ENCODE measurements around the gene SPACA9.

Gene SPACA9

DNA sequence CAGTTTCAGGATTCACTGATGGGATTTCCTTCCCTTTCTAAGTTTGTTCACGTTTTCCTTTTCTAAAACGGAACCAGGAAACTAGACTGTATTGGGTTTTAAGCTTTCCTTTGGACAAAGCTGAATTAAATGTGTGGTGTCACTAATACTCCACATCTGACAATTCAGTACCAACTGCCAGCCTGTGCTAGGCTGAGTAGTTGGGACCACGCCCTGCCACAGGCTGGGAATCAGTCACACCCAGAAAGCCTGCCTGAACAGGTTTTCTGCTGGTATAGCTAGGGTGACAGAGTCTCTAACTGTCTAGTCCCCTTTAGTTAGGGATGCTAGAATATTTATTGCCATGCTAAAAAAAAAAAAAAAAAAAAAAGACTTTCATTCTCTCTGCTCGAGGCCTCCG, 15.6 kb downstream of the SPACA9 start:
- Histone ChIP-seq H4K20me1 (ENCODE audit: insufficient read depth, low read length) (no peaks in the 10 kb centered on the region), H3K4me3 (ENCODE audit: low read depth in 1 of 2, low read length in 2 of 2) (no peak overlapping the region), H3K36me3 (ENCODE audit: insufficient read depth, low read length) (peaks cover 37% of the 10 kb centered on the region), H2AFZ (ENCODE audit: low read depth, low read length) (no peak overlapping the region), H3K79me2 (ENCODE audit: insufficient read depth, low read length) (no peaks in the 10 kb centered on the region), H3K9me3 (ENCODE audit: insufficient read depth, low read length, severe bottlenecking) (no peaks in the 10 kb centered on the region), H3K4me2 (ENCODE audit: insufficient read depth, low read length) (no peak overlapping the region), H3K27me3 (ENCODE audit: insufficient read depth, low read length, poor library complexity) (no peaks in the 10 kb centered on the region), H3K27ac (ENCODE audit: low read length) (no peak overlapping the region), H3K9ac (ENCODE audit: low read depth, low read length) (no peak overlapping the region), H3K4me1 (ENCODE audit: insufficient read depth, low read length) (peaks cover 6% of the 10 kb centered on the region; the same call in 1 of the 2 replicates)
- ATAC-seq (ENCODE audit: insufficient read depth, low read depth) (no peak), DNase-seq (no peak)
- TF ChIP-seq, protein P1, sequence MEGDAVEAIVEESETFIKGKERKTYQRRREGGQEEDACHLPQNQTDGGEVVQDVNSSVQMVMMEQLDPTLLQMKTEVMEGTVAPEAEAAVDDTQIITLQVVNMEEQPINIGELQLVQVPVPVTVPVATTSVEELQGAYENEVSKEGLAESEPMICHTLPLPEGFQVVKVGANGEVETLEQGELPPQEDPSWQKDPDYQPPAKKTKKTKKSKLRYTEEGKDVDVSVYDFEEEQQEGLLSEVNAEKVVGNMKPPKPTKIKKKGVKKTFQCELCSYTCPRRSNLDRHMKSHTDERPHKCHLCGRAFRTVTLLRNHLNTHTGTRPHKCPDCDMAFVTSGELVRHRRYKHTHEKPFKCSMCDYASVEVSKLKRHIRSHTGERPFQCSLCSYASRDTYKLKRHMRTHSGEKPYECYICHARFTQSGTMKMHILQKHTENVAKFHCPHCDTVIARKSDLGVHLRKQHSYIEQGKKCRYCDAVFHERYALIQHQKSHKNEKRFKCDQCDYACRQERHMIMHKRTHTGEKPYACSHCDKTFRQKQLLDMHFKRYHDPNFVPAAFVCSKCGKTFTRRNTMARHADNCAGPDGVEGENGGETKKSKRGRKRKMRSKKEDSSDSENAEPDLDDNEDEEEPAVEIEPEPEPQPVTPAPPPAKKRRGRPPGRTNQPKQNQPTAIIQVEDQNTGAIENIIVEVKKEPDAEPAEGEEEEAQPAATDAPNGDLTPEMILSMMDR (IDR thresholded peaks at IDR 0.05; ENCODE audit: borderline replicate concordance, extremely low read depth, low read length, poor library complexity, severe bottlenecking) = no peak
- TF ChIP-seq EZH2 (IDR thresholded peaks at IDR 0.05; ENCODE audit: borderline replicate concordance, low read depth, low read length, severe bottlenecking) = no peak

DNA sequence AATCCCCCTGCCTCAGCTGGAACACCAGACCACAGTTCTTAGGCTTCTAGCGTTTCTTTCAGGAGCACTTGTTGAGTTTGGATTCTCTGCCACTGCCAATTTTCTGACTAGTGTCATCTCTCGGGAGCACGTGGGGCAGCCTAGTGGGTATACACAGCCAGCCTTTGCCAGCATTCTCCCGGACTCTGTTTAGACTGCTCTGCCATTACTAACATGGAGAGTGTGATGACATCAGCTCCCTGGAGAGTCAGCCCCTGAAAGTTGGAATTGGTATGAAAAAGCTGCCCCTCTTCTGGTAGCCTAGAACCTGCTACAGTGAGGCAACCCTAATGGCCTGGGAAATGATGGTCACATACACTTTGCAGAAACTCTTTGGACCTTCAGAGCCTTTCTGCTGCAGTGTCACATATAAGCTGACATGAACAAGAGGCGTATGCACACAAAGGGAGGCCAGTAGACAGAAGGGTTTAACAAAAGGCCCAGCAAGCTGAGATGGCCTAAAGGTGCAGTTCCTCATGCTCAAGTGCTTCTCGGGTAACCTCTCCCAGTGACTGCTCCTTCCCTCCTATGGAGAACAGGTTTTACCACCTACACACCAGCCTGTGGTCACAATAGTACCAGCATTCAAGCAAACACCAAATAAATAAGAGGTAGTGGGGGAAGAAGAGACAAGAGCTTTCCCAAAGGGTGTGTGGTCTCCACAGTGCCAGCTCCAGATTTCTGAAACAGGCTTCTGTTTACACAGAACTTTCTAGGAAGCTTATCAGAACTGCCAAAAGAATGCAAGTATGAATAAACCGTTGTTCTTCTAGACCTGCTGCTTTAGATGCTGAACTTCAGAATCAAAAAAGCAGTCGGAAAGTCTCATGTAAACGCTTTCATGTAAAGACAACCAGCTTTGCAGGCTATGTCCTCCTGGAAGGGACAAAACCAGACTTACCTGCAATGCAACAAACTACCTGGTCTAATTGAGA, 16.5 kb downstream of the SPACA9 start:
- Histone ChIP-seq H3K9ac (ENCODE audit: low read depth, low read length) (no peak overlapping the region), H3K27ac (ENCODE audit: low read length) (no peak overlapping the region), H3K79me2 (ENCODE audit: insufficient read depth, low read length) (no peaks in the 10 kb centered on the region), H3K4me3 (ENCODE audit: low read depth in 1 of 2, low read length in 2 of 2) (no peak overlapping the region), H3K36me3 (ENCODE audit: insufficient read depth, low read length) (peaks cover 45% of the 10 kb centered on the region), H4K20me1 (ENCODE audit: insufficient read depth, low read length) (no peaks in the 10 kb centered on the region), H3K4me2 (ENCODE audit: insufficient read depth, low read length) (no peak overlapping the region), H3K27me3 (ENCODE audit: insufficient read depth, low read length, poor library complexity) (no peaks in the 10 kb centered on the region), H3K9me3 (ENCODE audit: insufficient read depth, low read length, severe bottlenecking) (no peaks in the 10 kb centered on the region), H3K4me1 (ENCODE audit: insufficient read depth, low read length) (no peaks in the 10 kb centered on the region), H2AFZ (ENCODE audit: low read depth, low read length) (no peak overlapping the region)
- TF ChIP-seq, protein P1 (IDR thresholded peaks at IDR 0.05; ENCODE audit: borderline replicate concordance, extremely low read depth, low read length, poor library complexity, severe bottlenecking) = no peak
- no peak for TF ChIP-seq EZH2 (IDR thresholded peaks at IDR 0.05; ENCODE audit: borderline replicate concordance, low read depth, low read length, severe bottlenecking)
- ATAC-seq (ENCODE audit: insufficient read depth, low read depth) (no peak), DNase-seq (no peak)

DNA sequence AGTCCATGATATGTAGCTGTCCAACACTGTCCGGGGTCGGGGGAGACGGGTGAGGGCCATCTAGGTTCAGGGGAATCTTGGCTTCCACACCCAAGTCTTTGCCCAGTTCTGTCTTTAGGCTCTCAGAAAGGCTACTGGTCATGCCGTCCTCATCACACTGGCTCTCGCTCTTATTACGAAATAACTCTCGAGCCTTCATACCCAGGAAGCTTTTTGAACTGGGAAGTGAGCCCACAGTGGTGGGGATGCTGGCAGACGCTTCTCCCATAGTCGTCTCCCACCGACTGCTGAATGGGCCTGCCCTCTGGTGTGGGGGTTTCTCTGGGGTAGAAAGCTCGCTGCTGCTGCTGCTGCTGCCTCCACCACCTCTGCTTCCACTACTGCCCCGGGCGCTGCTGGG, 17.6 kb downstream of the SPACA9 start:
- DNase-seq = no peak
- TF ChIP-seq, protein P1 (IDR thresholded peaks at IDR 0.05; ENCODE audit: borderline replicate concordance, extremely low read depth, low read length, poor library complexity, severe bottlenecking) = no peak
- TF ChIP-seq EZH2 (IDR thresholded peaks at IDR 0.05; ENCODE audit: borderline replicate concordance, low read depth, low read length, severe bottlenecking) = no peak
- H3K27me3 ChIP-seq (ENCODE audit: insufficient read depth, low read length, poor library complexity) = no peaks in the 10 kb centered on the region
- H3K27ac ChIP-seq (ENCODE audit: low read length) = no peak overlapping the region
- no peak overlapping the region for H2AFZ ChIP-seq (ENCODE audit: low read depth, low read length)
- H3K9me3 ChIP-seq (ENCODE audit: insufficient read depth, low read length, severe bottlenecking) = no peaks in the 10 kb centered on the region
- H3K4me2 ChIP-seq (ENCODE audit: insufficient read depth, low read length) = no peak overlapping the region
- H3K4me1 ChIP-seq (ENCODE audit: insufficient read depth, low read length) = peaks cover 4% of the 10 kb centered on the region
- H3K4me3 ChIP-seq (ENCODE audit: low read depth in 1 of 2, low read length in 2 of 2) = no peak overlapping the region
- H3K9ac ChIP-seq (ENCODE audit: low read depth, low read length) = no peak overlapping the region
- H3K36me3 ChIP-seq (ENCODE audit: insufficient read depth, low read length) = peaks cover 56% of the 10 kb centered on the region
- H4K20me1 ChIP-seq (ENCODE audit: insufficient read depth, low read length) = no peaks in the 10 kb centered on the region
- no peak for ATAC-seq (ENCODE audit: insufficient read depth, low read depth)
- H3K79me2 ChIP-seq (ENCODE audit: insufficient read depth, low read length) = no peaks in the 10 kb centered on the region

Data from DND-41 (cell line).